Glomerular visceral epithelial cell (primary cell): ENCODE measurements around the gene CTSH.
A peak's percentile ranks its signal among the peaks of the same experiment; 100 is the strongest.
"Not testable (repeated sequence)": the region's sequence is repeated elsewhere in the genome, so short reads cannot be mapped to it uniquely, and the experiment has no call there.

Experiments
- DNase-seq: peaks from one replicate; pipeline ENCODE4 v3.0.0-alpha.2; 2016; ENCODE audit errors: extremely low spot score

Gene CTSH

GRCh38 chr15:78881681-78882080 lies 63.2 kb downstream of the CTSH start:
- no peak for DNase-seq

- no peak for DNase-seq
Measured at GRCh38 chr15:78880813-78881212, 64.0 kb downstream of the CTSH start.

GRCh38 chr15:78880242-78880533 lies 64.7 kb downstream of the CTSH start:
- DNase-seq = no peak

GRCh38 chr15:78879517-78880241 lies 65.2 kb downstream of the CTSH start:
- DNase-seq = no peak

- peak; percentile 36 for DNase-seq
Measured at GRCh38 chr15:78878356-78878755, 66.5 kb downstream of the CTSH start.

- not testable (repeated sequence) for DNase-seq
Measured at GRCh38 chr15:78876954-78877353, 67.9 kb downstream of the CTSH start.

GRCh38 chr15:78875107-78875914 lies 69.5 kb downstream of the CTSH start:
- DNase-seq = no peak

- DNase-seq = peak; percentile 20
Measured at GRCh38 chr15:78873793-78874765, 70.8 kb downstream of the CTSH start.

GRCh38 chr15:78872972-78873792 lies 71.7 kb downstream of the CTSH start:
- DNase-seq = peak; percentile 88

- peak; percentile 96 for DNase-seq
Measured at GRCh38 chr15:78872155-78872971, 72.5 kb downstream of the CTSH start, which contains the start of gene MORF4L1. Gene MORF4L1 (plus strand): TSS chr15:78872890. CDS start chr15:78873018, 128 bp downstream.

- not testable (repeated sequence) for DNase-seq
Measured at GRCh38 chr15:78871483-78872127, 73.2 kb downstream of the CTSH start.
